ENCODE measurements around the gene PEX3. TPM values are rescaled to one million over a fixed set of nuclear protein-coding genes. Genes with fewer than 3 reads are reported as not detected.
"Not testable (repeated sequence)": the region's sequence is repeated elsewhere in the genome, so short reads cannot be mapped to it uniquely, and the experiment has no call there.

PEX3 gene
- total RNA-seq, 2 donors from 2014 or later = 10.0 to 12.2 TPM

DNA sequence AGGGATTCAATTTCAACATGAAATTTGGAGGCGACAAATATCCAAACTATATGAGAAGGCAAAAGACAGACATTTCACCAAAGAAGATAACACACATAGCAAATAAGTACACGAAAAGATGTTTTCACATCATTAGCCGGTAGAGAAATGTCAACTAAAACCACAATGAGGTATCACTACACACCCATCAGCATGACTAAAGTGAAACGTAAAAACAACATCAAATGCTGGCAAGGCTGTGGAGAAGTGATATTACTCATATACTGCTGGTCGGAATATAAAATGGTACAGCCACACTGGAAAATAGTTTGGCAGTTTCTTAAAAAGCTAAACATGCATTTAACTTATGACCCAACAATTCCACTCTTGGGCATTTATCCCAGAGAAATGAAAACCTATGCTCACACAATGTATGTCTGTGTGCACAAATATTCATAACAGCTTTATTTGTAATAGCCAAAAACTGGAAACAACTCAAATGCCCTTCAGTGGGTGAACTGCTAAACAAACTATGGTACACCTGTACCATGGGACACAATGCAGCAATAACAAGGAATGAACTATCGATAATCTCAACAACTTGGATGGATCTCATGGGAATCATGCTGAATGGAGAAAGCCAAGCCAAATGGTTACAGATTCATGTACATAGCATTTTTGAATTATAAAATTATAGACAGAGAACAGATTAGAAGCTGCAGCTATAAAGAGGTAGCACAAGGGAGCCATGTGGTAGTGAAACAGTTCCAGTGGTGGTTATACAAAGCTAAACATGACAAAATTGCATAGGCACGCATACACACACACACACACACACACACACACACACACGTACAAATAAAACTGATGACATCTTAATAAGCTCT is 8.7 kb upstream of the PEX3 start:
- no peaks in the 10 kb centered on the region for H3K9me3 ChIP-seq (ENCODE audit: control insufficient read depth, low read length)
- H3K27ac Mint-ChIP-seq = no peak overlapping the region
- H3K27me3 Mint-ChIP-seq (ENCODE audit: insufficient read depth) = no peaks in the 10 kb centered on the region
- TF ChIP-seq, protein P1, sequence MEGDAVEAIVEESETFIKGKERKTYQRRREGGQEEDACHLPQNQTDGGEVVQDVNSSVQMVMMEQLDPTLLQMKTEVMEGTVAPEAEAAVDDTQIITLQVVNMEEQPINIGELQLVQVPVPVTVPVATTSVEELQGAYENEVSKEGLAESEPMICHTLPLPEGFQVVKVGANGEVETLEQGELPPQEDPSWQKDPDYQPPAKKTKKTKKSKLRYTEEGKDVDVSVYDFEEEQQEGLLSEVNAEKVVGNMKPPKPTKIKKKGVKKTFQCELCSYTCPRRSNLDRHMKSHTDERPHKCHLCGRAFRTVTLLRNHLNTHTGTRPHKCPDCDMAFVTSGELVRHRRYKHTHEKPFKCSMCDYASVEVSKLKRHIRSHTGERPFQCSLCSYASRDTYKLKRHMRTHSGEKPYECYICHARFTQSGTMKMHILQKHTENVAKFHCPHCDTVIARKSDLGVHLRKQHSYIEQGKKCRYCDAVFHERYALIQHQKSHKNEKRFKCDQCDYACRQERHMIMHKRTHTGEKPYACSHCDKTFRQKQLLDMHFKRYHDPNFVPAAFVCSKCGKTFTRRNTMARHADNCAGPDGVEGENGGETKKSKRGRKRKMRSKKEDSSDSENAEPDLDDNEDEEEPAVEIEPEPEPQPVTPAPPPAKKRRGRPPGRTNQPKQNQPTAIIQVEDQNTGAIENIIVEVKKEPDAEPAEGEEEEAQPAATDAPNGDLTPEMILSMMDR (conservative IDR thresholded peaks at IDR 0.05) = no peak
- H3K27me3 ChIP-seq (ENCODE audit: control insufficient read depth, insufficient read depth, low read length, poor library complexity, severe bottlenecking) = no peaks in the 10 kb centered on the region
- H3K9ac ChIP-seq (ENCODE audit: extremely low read depth, low read length, poor library complexity, severe bottlenecking) = no peak overlapping the region
- no peak for DNase-seq
- H3K4me3 Mint-ChIP-seq = no peak overlapping the region
- 73 to 92% methylated on average over 2 to 8 of the region's 8 CpGs for WGBS, 2 experiments (ENCODE audit: insufficient coverage in 1 of 2, insufficient read length in 1 of 2)
- H3K36me3 Mint-ChIP-seq (ENCODE audit: low read depth) = peaks cover 9% of the 10 kb centered on the region
- no peak overlapping the region for H3K4me3 ChIP-seq (ENCODE audit: low read length)
- H3K9me3 Mint-ChIP-seq = no peaks in the 10 kb centered on the region
- H3K4me1 ChIP-seq (ENCODE audit: control insufficient read depth, insufficient read depth, low read length) = no peaks in the 10 kb centered on the region
- H3K27ac ChIP-seq (ENCODE audit: low read depth, low read length) = no peak overlapping the region
- peaks cover 22% of the 10 kb centered on the region for H3K36me3 ChIP-seq (ENCODE audit: control insufficient read depth, insufficient read depth, low read length)
- H3K4me1 Mint-ChIP-seq = no peaks in the 10 kb centered on the region

DNA sequence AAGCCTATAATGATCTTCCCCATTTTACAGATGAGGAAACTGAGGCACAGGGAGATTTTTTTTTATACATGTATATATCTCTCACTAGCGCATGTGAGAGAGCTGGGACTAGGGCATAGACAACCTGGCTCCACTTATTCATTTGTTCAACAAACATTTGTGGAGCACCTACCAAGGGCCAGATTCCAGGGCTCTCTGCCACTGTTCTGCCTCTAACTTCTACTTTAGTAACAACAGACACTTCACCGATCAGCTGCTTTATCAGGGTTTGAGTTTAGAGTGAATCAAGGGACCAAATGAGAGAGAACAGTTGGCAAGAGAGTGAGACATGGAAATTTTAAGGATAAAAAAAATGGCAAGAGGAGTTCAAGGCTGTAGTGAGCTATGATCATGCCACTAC is 7.5 kb upstream of the PEX3 start:
- WGBS, 2 experiments (ENCODE audit: insufficient coverage in 1 of 2, insufficient read length in 1 of 2) = 96% methylated on average over 2 of the region's 2 CpGs; no CpG with 5 or more reads in 1 of the 2 experiments
- Histone ChIP-seq H3K9me3 (ENCODE audit: control insufficient read depth, low read length) (no peaks in the 10 kb centered on the region), H3K27me3 (ENCODE audit: control insufficient read depth, insufficient read depth, low read length, poor library complexity, severe bottlenecking) (no peaks in the 10 kb centered on the region), H3K9ac (ENCODE audit: extremely low read depth, low read length, poor library complexity, severe bottlenecking) (no peak overlapping the region), H3K4me1 (ENCODE audit: control insufficient read depth, insufficient read depth, low read length) (no peaks in the 10 kb centered on the region), H3K27ac (ENCODE audit: low read depth, low read length) (no peak overlapping the region), H3K36me3 (ENCODE audit: control insufficient read depth, insufficient read depth, low read length) (peaks cover 17% of the 10 kb centered on the region), H3K4me3 (ENCODE audit: low read length) (no peak overlapping the region)
- TF ChIP-seq, protein P1 (conservative IDR thresholded peaks at IDR 0.05) = no peak
- Mint-ChIP-seq H3K27me3 (ENCODE audit: insufficient read depth) (no peaks in the 10 kb centered on the region), H3K9me3 (no peaks in the 10 kb centered on the region), H3K4me3 (no peak overlapping the region), H3K4me1 (no peaks in the 10 kb centered on the region), H3K36me3 (ENCODE audit: low read depth) (peaks cover 9% of the 10 kb centered on the region), H3K27ac (no peak overlapping the region)
- DNase-seq = no peak

DNA sequence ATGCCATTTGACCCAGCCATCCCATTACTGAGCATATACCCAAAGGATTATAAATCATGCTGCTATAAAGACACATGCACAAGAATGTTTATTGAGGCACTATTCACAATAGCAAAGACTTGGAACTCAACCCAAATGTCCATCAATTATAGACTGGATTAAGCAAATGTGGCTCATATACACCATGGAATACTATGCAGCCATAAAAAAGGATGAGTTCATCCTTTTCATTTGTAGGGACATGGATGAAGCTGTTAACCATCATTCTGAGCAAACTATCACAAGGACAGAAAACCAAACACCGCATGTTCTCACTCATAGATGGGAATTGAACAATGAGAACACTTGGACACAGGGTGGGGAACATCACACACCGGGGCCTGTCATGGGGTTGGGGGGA is 2.7 kb upstream of the PEX3 start:
- H3K27ac ChIP-seq (ENCODE audit: low read depth, low read length); H3K27ac Mint-ChIP-seq; H3K4me3 ChIP-seq (ENCODE audit: low read length); H3K4me3 Mint-ChIP-seq; H3K27me3 Mint-ChIP-seq (ENCODE audit: insufficient read depth); H3K36me3 ChIP-seq (ENCODE audit: control insufficient read depth, insufficient read depth, low read length); H3K4me1 Mint-ChIP-seq; H3K36me3 Mint-ChIP-seq (ENCODE audit: low read depth); H3K27me3 ChIP-seq (ENCODE audit: control insufficient read depth, insufficient read depth, low read length, poor library complexity, severe bottlenecking); H3K9me3 ChIP-seq (ENCODE audit: control insufficient read depth, low read length); H3K9ac ChIP-seq (ENCODE audit: extremely low read depth, low read length, poor library complexity, severe bottlenecking); DNase-seq; H3K9me3 Mint-ChIP-seq; H3K4me1 ChIP-seq (ENCODE audit: control insufficient read depth, insufficient read depth, low read length): not testable (repeated sequence)
- WGBS, 2 experiments (ENCODE audit: insufficient coverage in 1 of 2, insufficient read length in 1 of 2) = 100% methylated on average over 1 of the region's 2 CpGs; no CpG with 5 or more reads in 1 of the 2 experiments
